HG03575 (cell line): ENCODE measurements around the gene LY6G5B.

ENCODE experiments used
- ATAC-seq: cut with Tn5 transposase; IDR thresholded peaks from one replicate; pipeline ENCODE4 v1.9.1; 2021; ENCODE audit not compliant: unreplicated experiment, insufficient number of reproducible peaks, low FRiP score; ENCODE audit errors: extremely low read depth

LY6G5B gene

GRCh38 chr6:31639043-31639442 is 30.7 kb upstream of the LY6G5B start:
- ATAC-seq: no peak

DNA sequence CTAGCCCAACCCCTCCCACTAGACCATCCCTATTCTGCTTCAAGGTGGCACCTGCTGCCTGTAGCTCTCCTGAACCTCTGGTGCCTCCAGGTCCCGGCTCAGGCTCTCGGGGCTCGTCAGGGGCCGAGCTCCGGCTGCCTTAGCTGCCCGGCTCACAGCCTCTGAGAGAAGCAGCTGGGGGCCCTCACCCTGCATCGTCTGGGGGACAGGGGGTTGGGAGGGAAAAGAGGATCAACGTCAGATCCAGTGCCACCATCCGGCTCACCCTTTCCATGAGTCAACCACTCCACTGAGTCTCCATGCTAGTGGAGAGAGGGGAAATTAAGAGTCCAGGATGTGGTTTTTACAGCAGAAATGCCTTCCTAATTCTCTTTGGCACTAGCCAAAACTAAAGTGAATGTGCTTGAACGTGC is 30.3 kb upstream of the LY6G5B start:
- no peak for ATAC-seq

- ATAC-seq: no peak
Measured at GRCh38 chr6:31640612-31641011, 29.2 kb upstream of the LY6G5B start.

DNA sequence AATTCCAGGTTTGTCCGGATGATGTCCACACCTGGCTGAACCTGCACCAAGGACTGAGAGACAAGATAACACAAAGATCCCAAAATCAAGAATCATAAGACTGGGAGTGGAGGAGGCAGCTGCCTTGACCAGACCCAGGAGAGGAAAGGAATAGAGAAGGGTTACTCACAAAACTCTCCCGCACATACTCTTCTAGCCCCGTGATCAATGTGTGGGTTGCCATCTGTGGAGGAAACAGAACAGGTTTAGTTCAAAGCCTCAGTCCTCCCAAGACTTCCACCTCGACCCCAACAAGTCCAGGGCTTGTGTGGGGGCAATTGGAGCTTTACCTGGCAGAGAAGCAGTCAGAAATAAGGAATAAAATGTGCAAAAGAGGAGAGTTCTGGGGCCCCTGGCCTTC is 28.4 kb upstream of the LY6G5B start:
- ATAC-seq: no peak

GRCh38 chr6:31642798-31643570 is 26.8 kb upstream of the LY6G5B start:
- ATAC-seq: no peak

DNA sequence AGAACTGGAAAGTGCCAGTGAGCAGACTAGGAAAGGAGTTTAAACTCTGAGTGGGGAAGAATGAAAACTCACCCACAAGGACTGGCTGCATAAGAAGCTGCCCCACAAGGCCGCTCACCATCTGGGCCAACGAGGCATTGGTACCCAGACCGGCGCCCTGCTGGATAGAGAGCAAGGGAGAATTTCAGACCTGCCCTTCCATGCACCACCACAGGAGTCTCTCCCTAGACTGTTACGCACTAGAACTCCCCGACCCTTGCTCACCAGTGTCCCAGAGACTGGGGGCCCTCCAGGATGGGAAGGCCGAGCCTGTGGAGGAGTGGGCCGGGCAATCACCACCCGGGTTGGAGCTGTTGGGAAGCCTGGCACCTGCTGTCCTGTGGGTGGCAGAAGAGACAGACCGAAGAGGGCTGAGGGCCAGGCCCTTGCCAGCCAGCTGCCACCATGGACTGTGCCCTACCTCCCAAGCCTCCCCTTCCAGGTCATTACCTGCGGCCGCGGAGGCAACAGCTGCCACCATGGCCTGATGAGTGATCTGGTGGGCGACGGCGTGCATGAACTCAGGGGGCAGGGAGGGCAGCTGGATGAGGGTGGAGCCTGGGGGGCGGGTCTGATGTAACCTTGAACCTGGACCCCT is 25.8 kb upstream of the LY6G5B start:
- ATAC-seq: no peak

DNA sequence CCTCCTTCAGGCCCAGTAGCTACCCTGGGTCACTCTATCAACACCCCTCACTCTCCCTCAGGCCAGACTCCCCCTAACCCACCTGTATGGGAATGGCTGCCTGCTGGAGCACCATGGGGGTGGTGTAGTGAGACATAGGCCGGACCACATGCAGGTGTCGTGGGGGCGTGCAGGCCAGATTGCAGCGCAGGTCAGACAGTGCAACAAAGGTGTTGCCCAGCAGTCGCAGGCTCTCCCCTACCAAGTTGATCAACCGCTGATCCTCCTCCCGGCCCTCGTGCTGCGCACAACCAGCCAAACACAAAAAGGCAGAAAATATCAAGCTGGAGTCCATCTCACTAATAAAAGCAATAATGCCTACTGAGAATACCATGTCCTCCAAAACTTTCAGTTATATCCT is 24.5 kb upstream of the LY6G5B start:
- ATAC-seq: no peak

DNA sequence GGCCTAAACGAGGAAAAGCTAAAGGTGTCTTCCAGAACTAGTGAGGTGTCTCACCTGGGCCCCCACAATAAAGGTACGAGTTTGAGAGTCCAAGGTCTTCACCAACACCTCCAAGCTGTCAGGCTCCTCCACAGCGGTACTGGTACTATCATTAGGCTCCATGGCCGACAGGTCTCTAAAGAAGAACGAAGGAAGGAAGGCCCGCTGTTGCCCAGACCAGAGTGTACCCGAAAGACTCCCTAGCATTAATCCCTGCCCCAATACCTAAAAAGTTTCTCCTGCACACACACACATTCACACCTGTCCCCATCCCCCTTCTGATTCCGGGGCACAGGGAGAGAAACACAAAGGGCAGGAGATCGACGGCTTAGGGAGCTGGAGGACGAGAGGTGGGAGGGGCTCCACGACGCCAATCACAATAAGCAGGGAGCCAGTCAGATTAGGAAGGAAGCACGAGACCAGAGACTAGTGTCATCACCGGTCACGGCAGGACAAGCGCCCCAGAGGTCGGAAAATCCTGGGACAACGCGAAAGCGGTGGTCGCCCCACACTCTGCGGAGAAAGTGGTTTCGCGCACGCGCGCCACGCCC is 18.1 kb upstream of the LY6G5B start:
- no peak for ATAC-seq

- no peak for ATAC-seq
Measured at GRCh38 chr6:31652925-31653724, 16.7 kb upstream of the LY6G5B start.

DNA sequence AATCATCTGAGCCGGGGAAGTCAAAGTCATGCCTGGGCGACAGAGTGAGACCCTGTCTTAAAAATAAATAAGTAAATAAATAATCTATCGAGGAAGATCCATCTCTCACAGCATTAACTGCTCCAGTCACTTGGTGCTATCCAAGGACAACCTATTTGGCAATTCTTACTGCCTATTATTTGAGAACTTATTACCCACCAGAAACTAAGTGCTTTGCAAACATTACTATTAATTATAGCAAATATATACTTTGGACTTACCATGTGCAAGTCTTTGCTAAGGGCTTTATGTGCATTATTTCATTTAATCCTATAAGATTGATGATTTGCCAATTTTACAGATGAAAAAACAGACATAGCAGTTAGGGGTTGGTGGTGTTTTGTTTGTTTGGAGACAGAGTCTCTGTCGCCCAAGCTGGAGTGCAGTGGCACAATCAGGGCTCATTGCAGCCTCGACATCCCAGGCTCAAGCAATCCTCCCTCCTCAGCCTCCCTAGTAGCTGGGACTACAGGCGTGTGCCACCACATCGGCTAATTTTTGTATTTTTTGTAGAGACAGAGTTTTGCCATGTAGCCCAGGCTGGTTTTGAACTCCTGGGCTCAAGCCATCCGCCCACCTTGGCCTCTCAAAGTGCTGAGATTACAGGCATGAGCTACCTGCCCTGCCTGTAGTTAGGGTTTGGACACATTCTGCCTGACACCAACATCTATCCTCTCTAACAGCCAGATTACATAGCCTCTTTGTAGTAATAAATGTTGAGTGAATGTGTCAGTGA is 15.0 kb upstream of the LY6G5B start:
- ATAC-seq: no peak

DNA sequence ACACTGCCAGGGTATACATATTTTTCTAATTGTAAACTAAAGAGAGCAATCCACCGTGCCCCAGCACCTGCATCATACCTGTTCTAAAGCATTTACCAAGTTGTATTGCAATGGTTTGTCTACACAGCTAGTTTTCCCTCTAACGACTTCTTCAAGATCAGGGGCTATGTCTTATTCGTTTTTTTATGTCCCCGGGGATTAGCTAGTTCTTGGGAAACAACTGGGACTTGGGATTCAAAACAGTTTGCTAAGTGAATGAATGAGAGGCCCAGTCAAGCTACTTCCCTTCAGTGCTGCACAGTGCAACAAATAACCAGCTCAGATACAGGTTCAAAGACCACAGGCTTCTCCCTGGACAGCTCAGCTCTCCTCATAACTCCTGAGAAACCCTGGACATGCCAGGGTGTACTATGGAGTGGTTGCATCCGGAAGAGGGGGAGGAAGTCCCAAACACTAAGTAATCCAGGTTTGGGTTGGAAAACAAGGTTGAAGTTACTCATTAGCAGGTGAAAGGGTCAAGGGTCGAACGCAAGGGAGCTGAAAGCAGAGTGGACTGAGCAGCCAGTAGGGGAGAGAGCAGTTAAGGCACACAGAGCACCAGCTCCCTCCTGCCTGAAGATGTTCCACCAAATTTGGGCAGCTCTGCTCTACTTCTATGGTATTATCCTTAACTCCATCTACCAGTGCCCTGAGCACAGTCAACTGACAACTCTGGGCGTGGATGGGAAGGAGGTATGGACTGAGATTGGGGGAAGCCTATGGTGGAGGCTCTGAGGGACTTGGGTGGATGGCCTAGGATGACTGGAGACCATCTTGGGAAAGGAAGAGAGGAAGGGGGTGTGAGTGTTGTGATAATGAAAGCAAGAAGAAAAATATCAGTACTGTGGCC is 14.2 kb upstream of the LY6G5B start, which contains the start of gene APOM:
Gene APOM (plus strand): TSS at position 546 of the 889 bp plus-strand sequence. CDS start 73 bp downstream, at position 619.
- ATAC-seq: no peak

DNA sequence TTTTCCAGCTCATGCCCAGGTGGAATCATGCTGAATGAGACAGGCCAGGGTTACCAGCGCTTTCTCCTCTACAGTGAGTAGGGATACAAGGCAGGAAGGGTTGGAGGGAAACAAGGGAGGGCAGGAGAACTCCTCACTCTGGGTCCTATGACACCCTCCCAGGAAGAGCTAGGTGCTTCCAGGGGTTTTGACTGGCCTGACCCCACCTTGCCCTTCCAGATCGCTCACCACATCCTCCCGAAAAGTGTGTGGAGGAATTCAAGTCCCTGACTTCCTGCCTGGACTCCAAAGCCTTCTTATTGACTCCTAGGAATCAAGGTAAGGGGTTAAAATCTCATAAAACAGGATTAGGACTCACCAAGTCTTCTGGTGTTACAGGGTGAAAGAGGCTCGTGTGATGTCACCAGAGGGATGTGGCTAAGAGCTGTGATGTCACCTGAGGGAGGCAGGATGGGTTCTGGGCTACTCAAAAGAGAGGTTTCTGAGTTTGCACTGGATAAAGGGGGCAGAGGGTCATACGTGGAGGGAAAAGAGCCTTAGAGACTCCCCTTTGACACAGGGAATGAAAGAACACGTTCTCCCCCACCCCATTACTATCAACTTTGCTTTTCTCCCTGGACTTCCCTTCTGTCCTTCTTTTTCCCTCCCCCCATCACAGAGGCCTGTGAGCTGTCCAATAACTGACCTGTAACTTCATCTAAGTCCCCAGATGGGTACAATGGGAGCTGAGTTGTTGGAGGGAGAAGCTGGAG is 12.2 kb upstream of the LY6G5B start:
- ATAC-seq: no peak

- no peak for ATAC-seq
Measured at GRCh38 chr6:31658158-31658688, 11.6 kb upstream of the LY6G5B start.

DNA sequence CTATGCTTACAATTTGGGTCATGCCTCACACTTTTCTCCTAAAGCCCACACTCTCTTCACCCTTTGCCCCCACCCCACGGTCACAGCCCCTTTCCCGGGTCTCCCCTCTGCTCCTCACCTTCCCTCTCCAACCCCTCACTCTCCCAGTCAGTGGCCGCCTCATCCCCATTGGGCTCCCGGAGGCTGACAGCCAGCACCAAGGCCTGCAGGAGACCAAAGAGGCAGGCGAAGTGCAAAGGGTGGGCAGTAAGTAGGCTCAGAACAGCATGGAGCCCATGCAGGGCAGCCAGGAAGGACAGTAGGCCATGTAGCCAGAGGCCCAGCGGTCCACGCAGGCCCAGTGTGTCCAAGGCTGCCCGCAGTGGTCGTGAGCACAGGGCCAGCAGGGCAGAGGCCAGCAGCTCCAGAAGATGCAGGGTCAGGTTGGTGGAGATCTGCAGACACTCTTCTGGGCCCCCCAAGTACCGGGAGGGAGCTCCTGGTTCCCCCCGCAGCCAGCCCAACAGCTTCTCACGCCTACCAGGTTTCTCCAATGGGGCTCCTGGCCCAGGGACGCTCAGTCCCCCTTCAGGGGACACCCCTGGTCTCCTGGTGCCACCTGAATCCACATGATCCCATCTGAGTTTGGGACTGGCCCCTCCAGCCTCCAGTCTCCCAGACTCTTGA is 10.7 kb upstream of the LY6G5B start:
- ATAC-seq: no peak

DNA sequence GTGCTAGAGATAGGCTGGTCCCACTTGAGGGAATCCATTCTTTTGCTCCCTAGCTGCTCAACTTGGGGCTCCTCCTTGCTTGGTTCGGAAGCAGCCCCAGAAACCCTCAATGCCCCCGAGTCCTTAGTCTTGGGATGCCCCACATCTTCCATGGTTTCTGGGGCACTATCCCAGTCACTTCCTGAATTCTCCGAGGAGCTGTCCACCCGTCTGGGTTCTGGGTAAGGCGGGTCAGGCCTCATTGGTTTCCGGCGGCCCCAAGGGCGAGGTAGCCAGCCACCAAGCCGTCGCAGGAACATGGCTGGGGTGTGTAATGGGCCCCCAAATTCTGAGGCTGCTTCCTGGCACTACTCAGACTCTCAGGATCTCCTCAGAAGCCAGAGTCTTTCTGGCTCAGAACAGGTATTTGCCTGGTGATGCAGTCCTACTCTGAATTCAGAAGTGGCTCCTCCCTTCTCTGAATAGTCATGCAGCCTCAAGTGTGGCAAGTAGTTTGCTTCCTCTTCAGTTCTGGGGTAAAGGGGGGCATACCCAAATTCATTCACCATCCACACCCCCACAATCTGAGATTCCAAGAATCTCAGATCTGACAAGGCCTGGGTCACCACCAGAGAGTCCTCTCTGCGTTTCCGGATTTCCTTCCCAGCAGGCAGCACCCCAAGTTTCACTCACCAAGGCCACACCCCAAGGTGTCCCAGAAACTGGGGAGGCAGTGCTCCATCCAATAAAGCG is 10.0 kb upstream of the LY6G5B start:
- ATAC-seq: no peak
